Endothelial cell of umbilical vein (primary cell): ENCODE data around the gene FASLG. TPM values are rescaled to one million over a fixed set of nuclear protein-coding genes. Genes with fewer than 3 reads are reported as not detected.

Experiments
- BruUV-seq: library from RNA; stranded (reverse); fragments of 400-500 nt; replicated peaks from 2 replicates; lab custom pipeline; 2021; lab: Mats Ljungman, UMichigan
- CTCF ChIA-PET: fragments of 300-600, 350-600 bp; sonication (Branson Sonifier 250); formaldehyde crosslinking; loops from one replicate; lab custom pipeline; 2021; ENCODE audit warnings: antibody characterized with exemption, inconsistent platforms; lab: Charles Lee
- POLR2A ChIA-PET: fragments of 300-600, 350-600 bp; sonication (Branson Sonifier 250); formaldehyde crosslinking; loops from one replicate; lab custom pipeline; 2021; ENCODE audit warnings: antibody characterized with exemption, inconsistent platforms; lab: Charles Lee
- DNase-seq: peaks from one replicate; pipeline ENCODE4 v3.0.0-alpha.2; 2011; ENCODE audit warnings: low read depth, low spot score
- FAIRE-seq: peaks from 2 replicates; lab custom pipeline; 2011; peaks lifted over from hg19 to GRCh38; lab: Jason Lieb, UNC
- H2AFZ ChIP-seq: 2 replicates; pipeline ENCODE4 v1.6.0; 2012; ENCODE audit warnings: low read depth, low read length, control low read depth, inconsistent platforms
- H3K27ac ChIP-seq: 2 replicates; pipeline ENCODE4 v1.5.1; 2011; ENCODE audit warnings: low read depth, mild to moderate bottlenecking, control low read depth, low read length, moderate library complexity; ENCODE audit not compliant: insufficient read depth
- H3K27me3 ChIP-seq, 2 experiments: 2 replicates each; pipeline versions ENCODE4 v1.6.0 to v1.6.1; 2011; ENCODE audit warnings: low read length in 2 of 2, mixed read lengths in 1 of 2; ENCODE audit not compliant: control insufficient read depth in 2 of 2, insufficient read depth in 2 of 2
- H3K36me3 ChIP-seq, 2 experiments: 2 replicates in 1 of 2; 3 replicates in 1 of 2; pipeline ENCODE4 v1.5.1; 2011; ENCODE audit warnings: low read length in 2 of 2, mild to moderate bottlenecking in 1 of 2, moderate library complexity in 1 of 2; ENCODE audit not compliant: control insufficient read depth in 2 of 2, insufficient read depth in 2 of 2; ENCODE audit errors: extremely low read depth in 1 of 2
- H3K4me1 ChIP-seq: 3 replicates; pipeline ENCODE4 v1.5.1; 2011; ENCODE audit warnings: mild to moderate bottlenecking, low read length; ENCODE audit not compliant: control insufficient read depth, insufficient read depth; ENCODE audit errors: extremely low read depth
- H3K4me2 ChIP-seq: 2 replicates; pipeline ENCODE4 v1.6.1; 2011; ENCODE audit warnings: low read length, control low read depth, mixed read lengths; ENCODE audit not compliant: insufficient read depth
- H3K4me3 ChIP-seq, 3 experiments: fragments of 200-600 bp in 1 of 3; sonication (generic), shearing (Covaris generic) in 1 of 3; replicated peaks in 1 of 3; 2 replicates each; pipeline ENCODE4 v1.5.1; 2011 to 2016; ENCODE audit warnings: control low read depth in 3 of 3, low read length in 3 of 3, mild to moderate bottlenecking in 2 of 3, inconsistent platforms in 1 of 3, low read depth in 1 of 3, moderate library complexity in 1 of 3; ENCODE audit not compliant: insufficient read depth in 1 of 3
- H3K79me2 ChIP-seq: 2 replicates; pipeline ENCODE4 v1.6.0; 2012; ENCODE audit warnings: low read length, inconsistent platforms; ENCODE audit not compliant: control insufficient read depth, insufficient read depth
- H3K9ac ChIP-seq: replicated peaks from 2 replicates; pipeline ENCODE3; 2011; ENCODE audit warnings: low read length, control low read depth; ENCODE audit not compliant: insufficient read depth; ENCODE audit errors: extremely low read depth
- H3K9me1 ChIP-seq: replicated peaks from 3 replicates; pipeline ENCODE4 v1.6.0; 2011; ENCODE audit warnings: mild to moderate bottlenecking, low read length; ENCODE audit not compliant: control insufficient read depth, insufficient read depth; ENCODE audit errors: extremely low read depth
- H3K9me3 ChIP-seq: replicated peaks from 2 replicates; pipeline ENCODE4 v1.5.1; 2012; ENCODE audit warnings: low read length, inconsistent platforms; ENCODE audit not compliant: control insufficient read depth, insufficient read depth
- H4K20me1 ChIP-seq: replicated peaks from 2 replicates; pipeline ENCODE3; 2011; ENCODE audit warnings: mild to moderate bottlenecking, low read length; ENCODE audit not compliant: control insufficient read depth, insufficient read depth; ENCODE audit errors: extremely low read depth
- CTCF ChIP-seq, 2 donors: IDR thresholded peaks; 1 replicate in 1 of 2; 2 replicates in 1 of 2; pipeline ENCODE4 v1.5.1; 2011; ENCODE audit warnings: low read length in 2 of 2, mild to moderate bottlenecking in 2 of 2, moderate library complexity in 2 of 2, control low read depth in 1 of 2, inconsistent platforms in 1 of 2, low read depth in 1 of 2; ENCODE audit not compliant: insufficient read depth in 1 of 2; ENCODE audit errors: extremely low read depth in 1 of 2
- EZH2 ChIP-seq: IDR thresholded peaks from 2 replicates; pipeline ENCODE4 v1.6.1; 2012; ENCODE audit warnings: borderline replicate concordance, low read depth, mild to moderate bottlenecking, moderate library complexity, low read length, inconsistent platforms; ENCODE audit not compliant: severe bottlenecking
- FOS ChIP-seq: IDR thresholded peaks from 2 replicates; pipeline ENCODE4 v1.6.1; 2011; ENCODE audit warnings: mild to moderate bottlenecking, low read length, moderate library complexity, borderline replicate concordance; ENCODE audit not compliant: insufficient read depth
- GATA2 ChIP-seq: IDR thresholded peaks from 2 replicates; pipeline ENCODE4 v1.7.0; 2011; ENCODE audit warnings: low read depth, mild to moderate bottlenecking, moderate library complexity, mixed read lengths, low read length; ENCODE audit not compliant: insufficient read length, insufficient read depth
- JUN ChIP-seq: IDR thresholded peaks from 2 replicates; pipeline ENCODE4 v1.6.1; 2011; ENCODE audit warnings: borderline replicate concordance, low read depth; ENCODE audit not compliant: insufficient read length, insufficient read depth
- MAX ChIP-seq: IDR thresholded peaks from 2 replicates; pipeline ENCODE4 v1.6.1; 2011; ENCODE audit not compliant: insufficient read depth, insufficient read length
- MYC ChIP-seq: IDR thresholded peaks from one replicate; pipeline ENCODE4 v1.6.1; 2011; ENCODE audit warnings: mild to moderate bottlenecking, low read depth, low read length
- POLR2A ChIP-seq: IDR thresholded peaks from 2 replicates; pipeline ENCODE4 v1.6.1; 2012; ENCODE audit warnings: low read depth, mild to moderate bottlenecking, control low read depth, low read length
- POLR2AphosphoS5 ChIP-seq: IDR thresholded peaks from 2 replicates; pipeline ENCODE4 v1.6.1; 2012; ENCODE audit warnings: low read depth, mild to moderate bottlenecking, control low read depth, low read length, moderate library complexity; ENCODE audit not compliant: insufficient read depth
- dilution Hi-C: fragments of 300-500 bp; cut with MboI; formaldehyde crosslinking; loops from one replicate; pipeline ENCODE4 v1.15.0; 2019; ENCODE audit warnings: low sequenced_read_pairs; ENCODE audit not compliant: extremely low pct_ligation_motif_present
- intact Hi-C: fragments of 100-400 bp; cut with micrococcal nuclease; formaldehyde crosslinking; loops from one replicate; pipeline ENCODE4 v1.10.0; 2022
- polyA plus RNA-seq, 4 experiments: library from polyadenylated mRNA; depleted of rRNA in 3 of 4; stranded (reverse) in 3 of 4; unstranded in 1 of 4; fragments of >200 nt; gene quantifications; 2 replicates each; pipeline versions ENCODE4 v1.2.1 to v1.2.3, GENCODE V29; 2011 to 2012; ENCODE audit warnings: missing spikeins in 1 of 4
- total RNA-seq: library from RNA; stranded (reverse); gene quantifications from 2 replicates; pipeline ENCODE4 v1.2.3, GENCODE V29; 2021

Gene FASLG
- total and polyA plus RNA-seq, 2 donors (not counting 3 experiments of a cell fraction or from before 2014, with no cell fraction given): not detected

- no peak overlapping the region for H3K4me3 ChIP-seq
- H3K9ac ChIP-seq: no peak overlapping the region
- peaks cover 4% of the 10 kb centered on the region in 2 experiments for H3K27me3 ChIP-seq
- CTCF ChIA-PET: interaction anchor here (1.6 kb wide), 1 partner anchor 79 kb away, joined by 6 read pairs; no protein-coding TSS in a partner anchor
- H3K9me1 ChIP-seq: no peaks in the 10 kb centered on the region
- H3K4me2 ChIP-seq: no peak overlapping the region
- H2AFZ ChIP-seq: no peak overlapping the region
- intact Hi-C loops: no loop called here
- TF ChIP-seq MYC (no peak), CTCF (IDR thresholded peaks at IDR 0.05; ENCODE audit: extremely low read depth in 1 of 2, insufficient read depth in 1 of 2, low read depth in 1 of 2, low read length in 2 of 2) (no peak), POLR2AphosphoS5 (no peak), POLR2A (no peak), FOS (no peak), GATA2 (no peak), EZH2 (no peak), JUN (no peak), MAX (no peak)
- BruUV-seq: no TSS peak
- H3K4me1 ChIP-seq: peaks cover 10% of the 10 kb centered on the region
- FAIRE-seq (no peak), DNase-seq (no peak)
- POLR2A ChIA-PET: no interaction called here
- H3K79me2 ChIP-seq: no peaks in the 10 kb centered on the region
- no peaks in the 10 kb centered on the region for H3K36me3 ChIP-seq
- H3K9me3 ChIP-seq: no peaks in the 10 kb centered on the region
- dilution Hi-C loops: no loop called here
- H4K20me1 ChIP-seq: no peaks in the 10 kb centered on the region
- H3K27ac ChIP-seq: no peak overlapping the region
Measured at GRCh38 chr1:172641492-172641891, 17.4 kb upstream of the FASLG start.
